Mucosa of rectum (tissue), 2 donors: ENCODE data around the gene TTN.

Source experiments
- H3K27ac ChIP-seq, 2 donors: one replicate each; pipeline ENCODE4 v1.7.0; 2013; ENCODE audit warnings: inconsistent platforms in 2 of 2, low read depth in 2 of 2, low read length in 2 of 2
- H3K27me3 ChIP-seq, 2 donors: one replicate each; pipeline ENCODE4 v1.7.0; 2013; ENCODE audit warnings: low read length in 2 of 2; ENCODE audit not compliant: control insufficient read depth in 2 of 2, insufficient read depth in 2 of 2
- H3K36me3 ChIP-seq, 2 donors: one replicate each; pipeline ENCODE4 v1.7.0; 2013; ENCODE audit warnings: low read length in 2 of 2; ENCODE audit not compliant: control insufficient read depth in 2 of 2, insufficient read depth in 2 of 2
- H3K4me1 ChIP-seq, 2 donors: one replicate each; pipeline ENCODE4 v1.7.0; 2013; ENCODE audit warnings: low read length in 2 of 2, mild to moderate bottlenecking in 1 of 2; ENCODE audit not compliant: control insufficient read depth in 2 of 2, insufficient read depth in 2 of 2
- H3K4me3 ChIP-seq, 2 donors: one replicate each; pipeline ENCODE4 v1.7.0; 2013; ENCODE audit warnings: low read length in 2 of 2
- H3K9ac ChIP-seq, 2 donors: one replicate each; pipeline ENCODE4 v1.7.0; 2013; ENCODE audit warnings: low read length in 2 of 2, low read depth in 1 of 2, mild to moderate bottlenecking in 1 of 2
- H3K9me3 ChIP-seq, 2 donors: one replicate each; pipeline ENCODE4 v1.7.0; 2013; ENCODE audit warnings: low read length in 2 of 2; ENCODE audit not compliant: control insufficient read depth in 2 of 2
- donor health status: healthy.
- donor health status: Normal muscosa, but diverticular disease.

TTN gene

GRCh38 chr2:178498137-178498536, 309.1 kb downstream of the TTN start:
- H3K36me3 ChIP-seq = peaks cover 56% of the 10 kb centered on the region in 2 donors
- peaks cover 0 to 7% of the 10 kb centered on the region in 2 donors for H3K4me1 ChIP-seq
- no peak overlapping the region for H3K4me3 ChIP-seq
- no peak overlapping the region for H3K9ac ChIP-seq
- no peak overlapping the region for H3K27ac ChIP-seq
- H3K9me3 ChIP-seq = no peaks in the 10 kb centered on the region
- no peaks in the 10 kb centered on the region for H3K27me3 ChIP-seq

GRCh38 chr2:178496049-178496448, 311.2 kb downstream of the TTN start:
- Histone ChIP-seq H3K27ac (peak overlapping the region in 1 of 2 donors; percentile 37), H3K9ac (no peak overlapping the region), H3K4me1 (peaks cover 0 to 7% of the 10 kb centered on the region in 2 donors), H3K9me3 (no peaks in the 10 kb centered on the region), H3K4me3 (no peak overlapping the region), H3K27me3 (no peaks in the 10 kb centered on the region), H3K36me3 (peaks cover 49 to 53% of the 10 kb centered on the region in 2 donors)

- Histone ChIP-seq H3K36me3 (peaks cover 30 to 47% of the 10 kb centered on the region in 2 donors), H3K9me3 (no peaks in the 10 kb centered on the region), H3K27ac (no peak overlapping the region), H3K4me3 (no peak overlapping the region), H3K4me1 (peaks cover 0 to 7% of the 10 kb centered on the region in 2 donors), H3K27me3 (no peaks in the 10 kb centered on the region), H3K9ac (no peak overlapping the region)
Measured at GRCh38 chr2:178491612-178492011, 315.6 kb downstream of the TTN start.

GRCh38 chr2:178485356-178485755, 321.9 kb downstream of the TTN start:
- H3K27me3 ChIP-seq = no peaks in the 10 kb centered on the region
- H3K4me3 ChIP-seq = no peak overlapping the region
- H3K36me3 ChIP-seq = peaks cover 7 to 9% of the 10 kb centered on the region in 2 donors
- no peaks in the 10 kb centered on the region for H3K9me3 ChIP-seq
- peaks cover 11 to 12% of the 10 kb centered on the region in 2 donors for H3K4me1 ChIP-seq
- no peak overlapping the region for H3K27ac ChIP-seq
- H3K9ac ChIP-seq = no peak overlapping the region

- Histone ChIP-seq H3K36me3 (peaks cover 5 to 7% of the 10 kb centered on the region in 2 donors), H3K4me1 (peaks cover 16 to 17% of the 10 kb centered on the region in 2 donors), H3K4me3 (no peak overlapping the region), H3K9me3 (no peaks in the 10 kb centered on the region), H3K27ac (no peak overlapping the region), H3K9ac (no peak overlapping the region), H3K27me3 (no peaks in the 10 kb centered on the region)
Measured at GRCh38 chr2:178484245-178485041, 322.8 kb downstream of the TTN start.

GRCh38 chr2:178482437-178482836, 324.8 kb downstream of the TTN start:
- Histone ChIP-seq H3K4me1 (peaks cover 18 to 24% of the 10 kb centered on the region in 2 donors), H3K4me3 (peak overlapping the region; percentile 1 to 17), H3K27me3 (no peaks in the 10 kb centered on the region), H3K9ac (no peak overlapping the region), H3K27ac (no peak overlapping the region), H3K9me3 (no peaks in the 10 kb centered on the region), H3K36me3 (peaks cover 4 to 7% of the 10 kb centered on the region in 2 donors)

GRCh38 chr2:178480227-178481181, 326.7 kb downstream of the TTN start, which contains the start of gene PLEKHA3:
TSS of gene PLEKHA3 (plus strand) at chr2:178480457. CDS start at chr2:178480870, 413 bp downstream.
- Histone ChIP-seq H3K9me3 (no peaks in the 10 kb centered on the region), H3K4me1 (peaks cover 18 to 24% of the 10 kb centered on the region in 2 donors), H3K36me3 (no peaks in the 10 kb centered on the region)

GRCh38 chr2:178479758-178480226, 327.4 kb downstream of the TTN start:
- peak overlapping the region; percentile 91 to 98 for H3K27ac ChIP-seq
- no peaks in the 10 kb centered on the region for H3K9me3 ChIP-seq
- H3K27me3 ChIP-seq = no peaks in the 10 kb centered on the region
- H3K4me3 ChIP-seq = peak overlapping the region; percentile 72 to 81
- peak overlapping the region; percentile 58 to 87 for H3K9ac ChIP-seq
- H3K36me3 ChIP-seq = no peaks in the 10 kb centered on the region
- peaks cover 18 to 24% of the 10 kb centered on the region in 2 donors for H3K4me1 ChIP-seq

More at GRCh38 chr2:178480227-178481181, 326.7 kb downstream of the TTN start, which contains the start of gene PLEKHA3:
- Histone ChIP-seq H3K27ac (peak within 1 kb of the TSS; percentile 91 to 98), H3K4me3 (peak within 1 kb of the TSS; percentile 81 to 91), H3K9ac (peak within 1 kb of the TSS; percentile 76 to 88), H3K27me3 (no peaks in the 10 kb centered on the region)

- Histone ChIP-seq H3K4me3 (peak overlapping the region; percentile 91 to 100), H3K27me3 (no peaks in the 10 kb centered on the region), H3K4me1 (peaks cover 18 to 24% of the 10 kb centered on the region in 2 donors), H3K27ac (peak overlapping the region; percentile 91 to 98), H3K9ac (peak overlapping the region; percentile 88 to 99), H3K36me3 (no peaks in the 10 kb centered on the region), H3K9me3 (no peaks in the 10 kb centered on the region)
Measured at GRCh38 chr2:178479275-178479616, 328.0 kb downstream of the TTN start.
